ENCODE data around the gene CLDN16.

The CLDN16 gene

DNA sequence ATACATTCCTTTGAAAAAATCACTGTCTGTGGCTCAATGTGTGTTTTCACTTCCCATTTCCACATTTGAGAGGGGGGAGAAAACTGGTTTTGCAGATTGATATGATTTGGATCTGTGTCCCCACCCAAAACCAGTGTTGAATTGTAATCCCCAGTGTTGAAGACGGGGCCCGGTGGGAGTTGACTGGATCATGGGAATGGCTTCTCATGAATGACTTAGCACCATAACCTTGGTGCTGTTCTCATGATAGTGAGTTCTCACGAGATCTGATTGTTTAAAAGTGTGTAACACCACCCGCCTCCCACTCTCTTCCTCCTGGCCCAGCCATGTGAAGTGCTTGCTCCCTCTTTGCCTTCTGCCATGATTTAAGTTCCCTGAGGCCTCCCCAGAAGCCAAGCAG is 45.7 kb downstream of the CLDN16 start:
- no peak for DNase-seq
- no peaks in the 10 kb centered on the region for H3K9me2 ChIP-seq (replicated peaks; ENCODE audit: insufficient read depth, low read length)
- no peak overlapping the region for H3K27ac ChIP-seq (ENCODE audit: low read length)
- H3F3A ChIP-seq (ENCODE audit: insufficient read depth, low read length) = no peaks in the 10 kb centered on the region
- no peaks in the 10 kb centered on the region for H3K4me1 ChIP-seq (ENCODE audit: low read length)
- H3K79me2 ChIP-seq (ENCODE audit: low read length) = no peaks in the 10 kb centered on the region
- no peak overlapping the region for H3K4me3 ChIP-seq (ENCODE audit: low read length)
- H3K9ac ChIP-seq (ENCODE audit: low read length) = no peak overlapping the region
- no peaks in the 10 kb centered on the region for H4K20me1 ChIP-seq (ENCODE audit: insufficient read depth, low read length)
- no peak overlapping the region for H3K4me2 ChIP-seq (ENCODE audit: low read depth, low read length)
- no peak for TF ChIP-seq EZH2phosphoT487 (IDR thresholded peaks at IDR 0.05; ENCODE audit: low read length)
- TF ChIP-seq, protein P1, sequence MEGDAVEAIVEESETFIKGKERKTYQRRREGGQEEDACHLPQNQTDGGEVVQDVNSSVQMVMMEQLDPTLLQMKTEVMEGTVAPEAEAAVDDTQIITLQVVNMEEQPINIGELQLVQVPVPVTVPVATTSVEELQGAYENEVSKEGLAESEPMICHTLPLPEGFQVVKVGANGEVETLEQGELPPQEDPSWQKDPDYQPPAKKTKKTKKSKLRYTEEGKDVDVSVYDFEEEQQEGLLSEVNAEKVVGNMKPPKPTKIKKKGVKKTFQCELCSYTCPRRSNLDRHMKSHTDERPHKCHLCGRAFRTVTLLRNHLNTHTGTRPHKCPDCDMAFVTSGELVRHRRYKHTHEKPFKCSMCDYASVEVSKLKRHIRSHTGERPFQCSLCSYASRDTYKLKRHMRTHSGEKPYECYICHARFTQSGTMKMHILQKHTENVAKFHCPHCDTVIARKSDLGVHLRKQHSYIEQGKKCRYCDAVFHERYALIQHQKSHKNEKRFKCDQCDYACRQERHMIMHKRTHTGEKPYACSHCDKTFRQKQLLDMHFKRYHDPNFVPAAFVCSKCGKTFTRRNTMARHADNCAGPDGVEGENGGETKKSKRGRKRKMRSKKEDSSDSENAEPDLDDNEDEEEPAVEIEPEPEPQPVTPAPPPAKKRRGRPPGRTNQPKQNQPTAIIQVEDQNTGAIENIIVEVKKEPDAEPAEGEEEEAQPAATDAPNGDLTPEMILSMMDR (IDR thresholded peaks at IDR 0.05; ENCODE audit: low read length) = no peak
- no peak for TF ChIP-seq EZH2 (optimal IDR thresholded peaks at IDR 0.05; ENCODE audit: low read depth, low read length)
- no peaks in the 10 kb centered on the region for H3K27me3 ChIP-seq (replicated peaks; ENCODE audit: insufficient read depth, low read length)
- H2AFZ ChIP-seq (ENCODE audit: low read length) = no peak overlapping the region
- H3K9me3 ChIP-seq (replicated peaks; ENCODE audit: insufficient read depth, low read length) = no peaks in the 10 kb centered on the region
- H3K36me3 ChIP-seq (replicated peaks; ENCODE audit: insufficient read depth, low read length) = no peaks in the 10 kb centered on the region

DNA sequence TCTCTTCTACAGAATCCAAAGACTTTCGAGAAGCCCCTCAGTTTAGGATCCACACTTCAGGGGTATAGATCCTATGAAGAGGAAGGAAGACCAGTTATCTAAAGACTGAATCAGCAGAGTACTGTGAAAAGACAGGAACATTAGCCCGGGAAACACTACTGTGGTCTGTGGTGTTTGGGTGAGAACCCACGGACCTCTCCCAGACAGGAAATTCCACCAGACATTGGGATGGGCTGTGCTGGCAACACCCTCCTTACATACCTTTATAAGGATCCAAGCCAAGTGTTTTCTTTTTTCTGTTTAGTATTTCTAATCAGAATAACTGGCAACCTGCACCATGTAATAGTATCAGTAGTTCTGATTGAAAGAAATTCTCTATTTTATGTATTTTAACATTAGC is 47.7 kb downstream of the CLDN16 start:
- Histone ChIP-seq H2AFZ (ENCODE audit: low read length) (no peak overlapping the region), H3K4me3 (ENCODE audit: low read length) (no peak overlapping the region), H4K20me1 (ENCODE audit: insufficient read depth, low read length) (no peaks in the 10 kb centered on the region), H3K27me3 (replicated peaks; ENCODE audit: insufficient read depth, low read length) (no peaks in the 10 kb centered on the region), H3K36me3 (replicated peaks; ENCODE audit: insufficient read depth, low read length) (no peaks in the 10 kb centered on the region), H3K9ac (ENCODE audit: low read length) (no peak overlapping the region), H3K79me2 (ENCODE audit: low read length) (no peaks in the 10 kb centered on the region), H3K9me2 (replicated peaks; ENCODE audit: insufficient read depth, low read length) (no peaks in the 10 kb centered on the region), H3K9me3 (replicated peaks; ENCODE audit: insufficient read depth, low read length) (no peaks in the 10 kb centered on the region), H3K27ac (ENCODE audit: low read length) (no peak overlapping the region), H3K4me2 (ENCODE audit: low read depth, low read length) (no peak overlapping the region), H3F3A (ENCODE audit: insufficient read depth, low read length) (no peaks in the 10 kb centered on the region), H3K4me1 (ENCODE audit: low read length) (no peaks in the 10 kb centered on the region)
- TF ChIP-seq, protein P1 (IDR thresholded peaks at IDR 0.05; ENCODE audit: low read length) = no peak
- TF ChIP-seq EZH2phosphoT487 (IDR thresholded peaks at IDR 0.05; ENCODE audit: low read length) = no peak
- no peak for TF ChIP-seq EZH2 (optimal IDR thresholded peaks at IDR 0.05; ENCODE audit: low read depth, low read length)
- DNase-seq = no peak

DNA sequence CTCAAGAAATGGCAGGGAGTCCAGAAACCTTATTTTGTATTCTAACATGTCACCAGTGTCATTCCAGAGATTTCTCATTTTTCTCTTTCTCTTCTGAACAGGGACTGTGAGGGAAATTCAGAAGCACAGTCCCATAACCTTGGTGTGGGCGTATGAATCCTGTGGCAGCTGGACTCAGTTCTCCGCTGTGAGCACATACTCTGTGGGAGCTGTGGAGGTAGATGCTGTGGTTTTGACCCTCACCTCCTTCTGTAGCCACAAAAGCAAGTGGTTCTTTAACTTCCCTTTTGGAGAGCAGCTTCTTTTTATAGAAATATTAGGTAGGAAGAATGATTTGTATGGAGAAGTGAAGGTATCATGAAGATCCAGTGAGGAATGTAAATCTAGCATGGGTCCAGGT is 48.4 kb downstream of the CLDN16 start:
- no peaks in the 10 kb centered on the region for H3K27me3 ChIP-seq (replicated peaks; ENCODE audit: insufficient read depth, low read length)
- no peak overlapping the region for H3K4me3 ChIP-seq (ENCODE audit: low read length)
- no peaks in the 10 kb centered on the region for H3K4me1 ChIP-seq (ENCODE audit: low read length)
- no peak overlapping the region for H3K4me2 ChIP-seq (ENCODE audit: low read depth, low read length)
- H3K9me3 ChIP-seq (replicated peaks; ENCODE audit: insufficient read depth, low read length) = no peaks in the 10 kb centered on the region
- no peak for DNase-seq
- no peaks in the 10 kb centered on the region for H3K79me2 ChIP-seq (ENCODE audit: low read length)
- H4K20me1 ChIP-seq (ENCODE audit: insufficient read depth, low read length) = no peaks in the 10 kb centered on the region
- H3K27ac ChIP-seq (ENCODE audit: low read length) = no peak overlapping the region
- no peak overlapping the region for H3K9ac ChIP-seq (ENCODE audit: low read length)
- no peaks in the 10 kb centered on the region for H3K36me3 ChIP-seq (replicated peaks; ENCODE audit: insufficient read depth, low read length)
- no peaks in the 10 kb centered on the region for H3K9me2 ChIP-seq (replicated peaks; ENCODE audit: insufficient read depth, low read length)
- TF ChIP-seq, protein P1 (IDR thresholded peaks at IDR 0.05; ENCODE audit: low read length) = no peak
- TF ChIP-seq EZH2phosphoT487 (IDR thresholded peaks at IDR 0.05; ENCODE audit: low read length) (no peak), EZH2 (optimal IDR thresholded peaks at IDR 0.05; ENCODE audit: low read depth, low read length) (no peak)
- H3F3A ChIP-seq (ENCODE audit: insufficient read depth, low read length) = no peaks in the 10 kb centered on the region
- no peak overlapping the region for H2AFZ ChIP-seq (ENCODE audit: low read length)

Data from MM.1S (cell line).